Spleen (tissue), 7 donors: ENCODE data around the gene EPB41.

Experiments
- POLR2A ChIP-seq, 3 donors: fragments of 450-650 bp; IDR thresholded peaks; one replicate each; pipeline ENCODE4 v1.5.1; 2017; ENCODE audit warnings: antibody characterized with exemption in 3 of 3, mild to moderate bottlenecking in 1 of 3
- POLR2AphosphoS5 ChIP-seq, 3 donors: sonication (generic); formaldehyde crosslinking; IDR thresholded peaks; one replicate each; pipeline ENCODE4 v1.5.1; 2017; ENCODE audit warnings: antibody characterized with exemption in 3 of 3
- TF ChIP-seq, protein P1 (sequence below), 11 experiments: fragments of 200-600 bp in 7 of 11; fragments of 450-650 bp in 4 of 11; sonication (generic) in 4 of 11; IDR thresholded peaks in 8 of 11; conservative IDR thresholded peaks in 3 of 11; 1 replicate in 7 of 11; 2 replicates in 4 of 11; pipeline versions ENCODE4 v1.4.0 to v1.8.0; 2016 to 2021; ENCODE audit warnings: antibody characterized with exemption in 11 of 11, inconsistent platforms in 4 of 11, mild to moderate bottlenecking in 1 of 11
- donor health status: DM: no; HTN: no; CAD: no; lungs with moderate emphysema.
- donor health status: DM: no; HTN: no; CAD: no.
- donor health status: DM: no; HTN: no; CAD: no.

DNA sequence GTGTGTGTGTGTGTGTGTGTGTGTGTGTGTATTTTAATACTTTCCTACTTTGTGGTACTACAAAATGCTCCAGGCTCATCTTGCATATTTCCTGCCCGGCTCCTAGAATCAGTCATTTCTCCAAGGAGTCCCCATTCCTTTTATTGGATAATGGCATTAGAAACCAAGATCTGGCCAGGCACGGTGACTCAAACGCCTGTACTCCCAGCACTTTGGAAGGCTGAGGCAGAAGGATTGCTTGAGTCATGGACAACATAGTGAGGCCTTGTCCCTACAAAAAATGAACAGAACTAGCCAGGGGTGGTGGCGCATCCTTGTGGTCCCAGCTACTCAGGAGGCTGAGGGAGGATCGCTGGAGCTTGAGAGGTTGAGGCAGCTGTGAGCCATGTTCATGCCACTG, 20.3 kb downstream of the EPB41 start:
- TF ChIP-seq POLR2A (IDR thresholded peaks at IDR 0.05): no peak
- TF ChIP-seq, protein P1, sequence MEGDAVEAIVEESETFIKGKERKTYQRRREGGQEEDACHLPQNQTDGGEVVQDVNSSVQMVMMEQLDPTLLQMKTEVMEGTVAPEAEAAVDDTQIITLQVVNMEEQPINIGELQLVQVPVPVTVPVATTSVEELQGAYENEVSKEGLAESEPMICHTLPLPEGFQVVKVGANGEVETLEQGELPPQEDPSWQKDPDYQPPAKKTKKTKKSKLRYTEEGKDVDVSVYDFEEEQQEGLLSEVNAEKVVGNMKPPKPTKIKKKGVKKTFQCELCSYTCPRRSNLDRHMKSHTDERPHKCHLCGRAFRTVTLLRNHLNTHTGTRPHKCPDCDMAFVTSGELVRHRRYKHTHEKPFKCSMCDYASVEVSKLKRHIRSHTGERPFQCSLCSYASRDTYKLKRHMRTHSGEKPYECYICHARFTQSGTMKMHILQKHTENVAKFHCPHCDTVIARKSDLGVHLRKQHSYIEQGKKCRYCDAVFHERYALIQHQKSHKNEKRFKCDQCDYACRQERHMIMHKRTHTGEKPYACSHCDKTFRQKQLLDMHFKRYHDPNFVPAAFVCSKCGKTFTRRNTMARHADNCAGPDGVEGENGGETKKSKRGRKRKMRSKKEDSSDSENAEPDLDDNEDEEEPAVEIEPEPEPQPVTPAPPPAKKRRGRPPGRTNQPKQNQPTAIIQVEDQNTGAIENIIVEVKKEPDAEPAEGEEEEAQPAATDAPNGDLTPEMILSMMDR (IDR thresholded peaks at IDR 0.05 in 8 of 11, conservative IDR thresholded peaks at IDR 0.05 in 3 of 11): no peak
- no peak for TF ChIP-seq POLR2AphosphoS5 (IDR thresholded peaks at IDR 0.05)
